Smooth muscle cell of the brain vasculature (primary cell): Measurements from ENCODE around the gene SDC4.
A peak's percentile ranks its signal among the peaks of the same experiment; 100 is the strongest.

Experiments used
- DNase-seq: peaks from one replicate; pipeline ENCODE4 v3.0.0-alpha.2; 2012; ENCODE audit warnings: low read depth, low spot score

The SDC4 gene

DNA sequence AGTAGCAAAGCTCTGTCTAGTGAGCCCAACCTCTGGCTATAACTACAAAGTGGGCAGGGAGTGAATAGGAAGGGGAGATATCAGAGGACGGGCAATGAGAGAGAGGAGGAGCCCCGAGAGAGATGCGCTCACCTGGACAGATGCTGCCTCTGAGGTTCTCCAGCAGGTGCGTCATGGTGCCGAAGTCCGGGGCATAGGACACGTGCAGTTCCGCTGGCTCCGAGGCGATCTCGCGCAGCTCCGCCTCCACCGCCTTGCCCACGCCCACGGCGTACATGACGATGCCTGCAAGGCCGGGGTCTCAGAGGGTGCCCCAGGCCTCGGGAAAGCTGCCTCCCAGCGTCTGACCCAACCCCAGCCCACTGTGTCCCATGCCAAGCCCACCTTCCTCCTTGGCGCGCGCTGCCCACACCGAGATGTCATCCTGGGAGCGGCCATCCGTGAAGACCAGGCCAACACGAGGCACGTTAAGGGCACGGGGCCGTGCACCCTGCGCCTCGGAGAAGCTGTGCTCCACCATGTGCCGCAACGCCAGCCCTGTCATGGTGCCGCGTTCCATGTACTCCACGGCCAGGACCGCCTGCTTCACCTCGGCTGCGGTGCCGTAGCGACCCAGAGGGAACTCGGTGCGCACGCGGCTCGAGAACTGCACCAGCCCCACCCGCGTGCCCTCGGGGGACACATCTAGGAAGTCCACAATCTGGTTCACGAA is 50.3 kb downstream of the SDC4 start:
- DNase-seq, result no peak

DNA sequence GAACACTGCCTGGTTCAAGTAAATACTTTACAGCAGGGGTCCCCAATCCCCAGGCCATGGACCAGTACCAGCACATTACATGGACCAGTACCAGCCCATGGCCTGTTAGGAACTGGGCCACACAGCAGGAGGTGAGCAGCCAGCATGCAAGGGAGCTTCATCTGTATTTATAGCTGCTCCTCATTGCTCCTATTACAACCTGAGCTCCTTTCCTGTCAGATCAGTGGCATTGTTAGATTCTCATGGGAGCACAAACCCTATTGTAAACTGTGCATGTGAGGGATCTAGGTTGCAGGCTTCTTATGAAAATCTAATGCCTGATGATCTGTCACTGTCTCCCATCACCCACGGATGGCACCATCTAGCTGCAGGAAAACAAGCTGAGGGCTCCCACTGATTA is 53.6 kb downstream of the SDC4 start:
- no peak for DNase-seq

DNA sequence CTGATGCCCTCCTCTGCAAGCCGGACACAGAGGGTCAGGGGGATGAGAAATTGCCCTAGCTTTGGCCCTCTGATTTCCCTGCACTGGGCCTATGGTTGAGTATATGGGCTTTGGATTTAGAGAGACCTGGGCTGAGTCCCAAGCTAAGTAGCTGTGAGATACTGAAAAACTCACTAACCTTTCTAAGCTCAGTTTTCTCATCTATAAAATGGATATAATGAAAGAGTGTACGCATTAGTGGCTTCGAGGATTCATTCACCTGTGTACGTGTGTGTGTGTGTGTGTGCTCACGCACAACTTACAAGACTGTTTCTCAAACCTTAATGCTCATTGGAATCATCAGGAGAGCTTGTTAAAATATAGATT is 54.2 kb downstream of the SDC4 start:
- DNase-seq, result no peak

DNA sequence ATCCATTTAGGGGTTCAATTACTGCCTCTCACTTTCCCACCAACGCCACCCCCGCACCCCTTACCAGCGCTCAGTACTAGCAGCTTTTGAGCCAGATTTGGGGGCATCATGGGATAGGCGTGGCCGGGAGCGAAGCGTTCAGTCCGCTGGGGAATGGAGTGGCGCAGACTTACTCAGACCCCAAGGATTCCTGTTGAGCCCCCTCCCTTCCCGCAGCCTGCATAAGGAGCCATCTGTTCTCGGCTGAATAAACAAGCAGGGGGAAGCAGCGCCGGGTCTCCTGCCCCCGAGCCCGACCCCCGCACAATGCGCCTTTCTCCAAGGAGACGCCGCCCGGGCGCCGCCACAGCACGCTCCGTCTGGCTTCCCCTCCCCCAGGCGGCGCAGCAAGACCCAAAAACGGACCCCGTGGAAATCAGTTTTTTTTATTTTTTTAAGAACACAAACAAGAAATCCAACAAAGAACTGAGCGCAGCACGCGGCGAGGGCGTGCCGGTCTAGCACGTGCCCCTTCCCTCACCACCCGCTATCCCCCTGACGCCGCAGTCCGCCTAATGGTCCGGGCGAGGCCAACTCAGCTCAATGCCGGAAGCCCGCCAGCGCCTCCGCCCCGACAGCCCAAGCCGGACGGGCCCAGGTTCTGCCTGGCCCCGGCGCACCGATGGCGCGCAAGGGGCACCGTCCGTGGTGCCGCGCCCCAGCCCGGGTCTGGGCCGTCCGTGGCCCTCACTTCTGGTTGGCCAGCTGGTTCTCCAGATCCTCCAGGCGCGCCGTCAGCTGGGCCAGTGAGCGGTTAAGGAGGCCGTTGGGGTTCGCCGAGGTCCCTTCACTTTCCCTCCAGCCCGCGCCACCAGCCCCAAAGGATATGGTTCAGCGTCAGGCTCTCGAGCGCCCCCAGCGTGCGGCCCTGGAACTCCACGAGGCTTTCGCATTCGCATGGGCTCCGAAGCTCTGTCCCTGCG is 54.9 kb downstream of the SDC4 start:
- DNase-seq, result peak; percentile 26

DNA sequence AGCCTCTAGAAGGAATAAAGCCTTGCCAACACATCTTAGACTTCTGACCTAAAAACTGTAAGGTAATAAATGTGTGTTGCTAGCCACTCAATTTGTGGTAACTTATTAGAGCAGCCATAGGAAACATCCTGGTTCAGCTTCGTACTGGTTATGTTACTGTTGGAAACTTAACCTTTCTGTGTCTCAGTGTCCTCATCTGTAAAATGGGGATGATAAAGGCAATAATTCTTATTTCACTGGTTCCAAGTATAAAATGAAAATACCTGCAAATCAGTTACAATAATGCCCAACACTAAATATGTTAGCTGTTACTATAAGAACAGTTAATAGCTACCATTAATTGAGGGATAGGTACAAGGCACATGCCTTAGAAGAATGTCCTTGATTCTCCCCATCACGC is 55.9 kb downstream of the SDC4 start:
- no peak for DNase-seq

DNA sequence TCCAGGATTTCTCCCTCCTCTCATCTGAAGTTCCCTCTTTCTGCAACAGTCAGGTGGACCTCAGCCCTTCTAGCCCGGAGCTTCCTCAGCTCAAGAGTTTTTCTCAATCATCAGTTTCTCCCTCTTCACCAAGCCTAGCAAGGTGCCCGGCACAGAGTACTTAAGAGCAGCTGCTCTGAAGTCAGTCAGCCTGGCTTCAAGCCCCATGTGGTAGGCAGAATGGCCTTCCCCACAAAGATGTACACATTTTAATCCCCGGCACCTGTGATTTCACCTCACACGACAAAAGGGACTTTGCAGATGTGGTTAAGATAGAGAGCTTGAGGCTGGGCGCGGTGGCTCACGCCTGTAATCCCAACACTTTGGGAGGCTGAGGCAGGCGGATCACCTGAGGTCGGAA is 56.7 kb downstream of the SDC4 start:
- DNase-seq, result no peak

DNA sequence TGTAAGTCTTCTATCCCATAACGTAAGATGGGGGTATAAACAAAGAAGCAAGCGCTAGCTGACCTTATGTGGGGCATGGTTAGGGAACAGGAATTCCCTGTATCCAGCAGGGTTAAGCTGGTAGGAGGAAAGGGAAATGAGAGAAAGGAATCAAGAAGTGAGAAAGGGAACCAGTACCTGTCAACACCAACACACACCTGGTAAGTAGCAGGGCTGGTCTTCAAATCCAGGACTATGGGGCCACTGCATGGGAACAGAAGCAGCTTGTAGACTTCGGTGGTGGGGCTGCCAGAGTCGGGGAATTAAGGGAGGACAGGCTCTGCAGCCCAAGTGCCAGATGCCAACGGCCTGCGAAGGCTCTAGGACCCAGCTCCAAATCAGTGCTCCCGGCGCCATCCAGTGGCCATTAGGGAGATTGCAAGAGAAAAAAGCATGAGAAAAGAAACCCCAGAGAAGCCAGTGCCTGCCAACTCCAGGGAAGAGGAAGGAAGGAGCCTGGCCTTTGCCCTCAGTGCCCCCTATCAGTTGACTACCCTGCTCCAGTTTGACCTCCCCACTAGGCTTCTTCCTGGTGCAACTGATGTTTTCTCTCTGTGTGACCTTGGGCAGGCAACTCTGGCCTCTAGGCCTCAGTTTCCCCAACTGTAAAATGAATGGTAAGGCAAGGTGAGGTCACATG is 57.4 kb downstream of the SDC4 start:
- peak; percentile 33 for DNase-seq

DNA sequence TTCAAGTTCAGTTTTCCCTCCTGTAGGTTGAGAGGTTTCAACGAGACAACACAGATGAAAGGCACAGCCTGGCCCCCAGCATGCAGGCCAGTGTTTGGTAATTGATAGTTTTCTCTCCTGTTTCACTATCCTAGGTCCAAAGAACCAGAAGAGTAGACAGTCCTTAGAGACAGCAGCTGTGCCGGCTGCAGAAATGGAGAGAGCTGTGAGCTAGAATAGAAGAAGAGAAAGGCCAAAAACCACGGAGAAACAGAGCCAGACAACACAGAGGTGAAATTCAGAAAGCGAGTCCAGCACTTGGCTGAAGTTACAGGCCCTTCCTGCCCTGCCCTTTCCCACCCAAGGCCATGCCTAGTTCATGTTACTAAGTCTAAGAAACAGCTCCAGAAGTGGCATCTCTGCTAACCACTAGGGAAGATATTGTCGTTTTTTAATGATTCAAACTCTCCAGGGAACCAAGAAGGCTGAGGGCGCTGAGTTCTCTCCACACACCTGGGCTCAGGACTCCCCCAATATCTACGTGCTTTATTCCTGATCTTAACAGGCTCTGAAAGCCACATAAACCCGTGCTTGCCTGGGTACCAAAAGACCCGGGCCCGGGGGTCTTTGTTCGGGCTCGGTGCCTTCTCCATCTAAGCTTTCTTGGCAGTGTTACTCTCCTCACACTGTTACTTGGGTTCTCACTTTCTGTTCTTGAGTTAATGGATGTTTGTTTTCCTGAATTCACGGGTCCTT is 58.1 kb downstream of the SDC4 start:
- no peak for DNase-seq

DNA sequence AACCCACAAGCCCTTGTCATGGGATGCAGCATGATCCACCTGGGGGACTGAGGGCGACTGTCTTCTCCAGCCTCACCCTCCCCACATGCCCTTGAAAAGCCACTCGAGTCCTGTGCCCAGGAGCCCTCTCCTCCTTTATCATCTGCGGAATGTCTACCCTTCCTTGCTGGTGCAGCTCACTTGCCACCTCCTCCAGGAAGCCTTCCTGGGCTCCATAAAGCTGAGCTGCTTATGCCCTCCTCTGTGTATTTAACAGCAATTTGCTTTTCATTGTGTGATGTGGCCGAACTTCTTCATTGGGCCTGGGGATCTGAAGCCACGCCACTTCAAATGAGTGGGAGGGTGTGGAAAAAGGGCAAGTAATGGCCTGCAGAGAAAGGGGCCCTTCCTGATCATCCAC is 59.4 kb downstream of the SDC4 start:
- DNase-seq, result no peak

DNA sequence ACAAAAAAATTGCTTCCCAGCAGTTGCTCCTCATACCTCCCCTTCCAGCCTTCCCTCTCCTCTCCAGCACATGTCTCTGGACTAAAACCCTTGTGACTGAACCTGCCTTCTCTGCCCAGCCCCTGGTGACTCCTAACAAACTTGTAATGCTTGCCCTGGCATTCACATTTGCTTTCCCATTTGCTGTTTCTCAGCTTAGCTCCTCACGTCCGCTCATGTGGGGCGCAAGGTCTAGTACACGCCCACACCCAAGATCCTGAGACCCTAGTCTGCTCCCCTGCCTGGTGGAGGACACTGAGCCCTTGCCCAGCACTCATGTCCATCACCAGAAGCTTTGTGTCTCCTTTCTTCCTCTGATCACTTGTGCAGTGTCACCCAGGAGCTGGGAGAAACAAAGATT is 59.8 kb downstream of the SDC4 start:
- no peak for DNase-seq

DNA sequence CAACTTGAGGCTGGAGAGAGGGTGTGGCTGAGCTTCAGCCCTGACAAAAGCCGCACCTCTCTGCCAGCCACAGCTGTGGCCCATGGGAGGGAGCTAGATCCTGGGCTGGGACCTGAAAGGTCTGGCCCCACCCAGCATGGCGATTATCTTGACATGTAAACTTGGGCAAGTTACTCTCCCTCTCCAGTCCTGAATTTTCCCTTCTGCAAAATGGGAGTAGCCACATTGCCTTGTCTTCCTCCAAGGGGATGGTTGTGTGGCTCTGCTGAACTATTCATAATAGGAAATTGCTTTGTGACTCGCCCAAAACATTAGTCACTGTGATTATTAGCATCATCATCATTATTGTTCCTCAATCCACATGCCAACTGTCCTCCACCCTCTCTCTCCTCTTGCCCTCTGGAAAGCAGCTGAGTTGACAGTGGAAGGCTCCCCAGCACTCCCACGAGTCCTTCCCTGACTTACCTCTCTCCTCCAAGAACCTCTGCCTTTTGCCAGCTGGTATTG is 64.6 kb downstream of the SDC4 start:
- no peak for DNase-seq

DNA sequence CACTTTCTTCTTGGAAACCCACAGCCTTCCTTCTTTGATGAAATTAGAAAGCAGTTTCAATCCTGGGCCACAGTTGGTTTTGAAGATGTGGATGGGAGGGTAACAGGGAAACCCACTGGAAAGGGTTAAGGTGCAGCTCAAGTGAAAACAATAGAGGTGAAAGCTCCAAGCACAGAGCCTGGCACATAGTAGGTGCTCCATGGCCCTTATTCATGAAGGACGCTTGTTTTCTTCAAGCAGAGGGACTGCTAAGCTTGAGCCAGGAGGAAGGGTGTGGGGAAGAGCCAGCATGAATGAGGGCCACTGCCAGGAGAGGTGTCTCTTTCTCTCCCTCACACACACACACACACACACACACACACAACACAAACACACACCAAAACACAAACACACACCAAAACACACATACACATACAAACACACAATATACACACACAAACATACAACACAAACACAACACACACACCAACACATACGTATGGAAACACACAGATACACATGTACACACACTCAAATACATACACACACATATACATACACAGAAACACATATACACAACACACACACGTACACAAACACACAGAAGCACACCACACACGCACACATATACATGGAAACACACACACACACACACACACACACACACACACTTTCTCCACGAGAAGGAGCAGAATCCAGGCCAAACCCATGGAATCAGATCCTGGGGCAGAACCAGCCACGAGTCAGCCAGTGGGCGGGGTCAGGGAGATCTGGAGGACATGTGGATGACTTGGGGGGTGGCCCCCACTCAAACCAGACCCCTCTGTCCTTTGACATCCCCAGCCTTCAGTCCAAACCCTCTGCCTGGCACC is 65.3 kb downstream of the SDC4 start:
- no peak for DNase-seq

DNA sequence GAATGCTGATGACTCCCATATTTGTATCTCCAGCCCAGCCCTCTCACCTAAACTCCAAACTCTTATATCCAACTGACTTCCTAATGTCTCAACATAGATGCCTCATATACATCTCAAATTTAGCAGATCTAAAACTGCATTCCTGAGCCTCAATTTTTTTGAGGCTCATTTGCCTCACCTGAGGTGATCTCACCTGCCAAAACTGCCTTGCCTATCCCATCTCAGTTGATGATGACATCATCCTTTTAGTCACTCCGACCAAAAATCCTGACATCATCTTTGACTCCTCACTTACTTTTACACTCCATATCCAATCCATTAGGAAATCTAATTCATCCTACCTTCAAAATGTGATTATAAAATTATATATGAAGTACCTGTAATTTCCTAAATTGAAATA is 68.2 kb downstream of the SDC4 start:
- DNase-seq, result no peak

DNA sequence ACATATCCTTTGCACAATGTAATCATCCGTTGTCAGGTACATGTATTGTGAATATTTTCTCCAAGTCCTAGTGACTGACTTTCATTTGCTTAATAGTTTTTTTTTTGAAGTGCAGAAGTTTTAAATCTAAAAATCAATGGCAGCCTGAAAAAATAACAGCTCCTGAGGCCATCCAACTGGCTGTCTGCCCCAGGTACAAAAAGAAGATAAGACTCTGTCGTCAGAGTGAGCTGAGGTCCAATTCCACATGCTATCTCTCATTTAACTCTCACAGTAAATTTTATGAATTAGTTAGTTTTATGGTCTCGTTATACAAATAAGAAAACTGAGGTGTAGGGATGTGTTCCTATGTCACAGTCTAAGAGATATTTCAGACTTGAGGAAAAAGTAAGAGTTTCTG is 72.9 kb downstream of the SDC4 start:
- DNase-seq, result no peak
